NCI-H1105 treated with DMSO at 0.1 percent for 48 hours (cell line): ENCODE data around the gene UBE2M.
"Not testable (repeated sequence)": the region's sequence is repeated elsewhere in the genome, so short reads cannot be mapped to it uniquely, and the experiment has no call there.

Source experiments
- DNase-seq: peaks from one replicate; lab custom pipeline; 2025; lab: John Stamatoyannopoulos, UW

UBE2M gene

DNA sequence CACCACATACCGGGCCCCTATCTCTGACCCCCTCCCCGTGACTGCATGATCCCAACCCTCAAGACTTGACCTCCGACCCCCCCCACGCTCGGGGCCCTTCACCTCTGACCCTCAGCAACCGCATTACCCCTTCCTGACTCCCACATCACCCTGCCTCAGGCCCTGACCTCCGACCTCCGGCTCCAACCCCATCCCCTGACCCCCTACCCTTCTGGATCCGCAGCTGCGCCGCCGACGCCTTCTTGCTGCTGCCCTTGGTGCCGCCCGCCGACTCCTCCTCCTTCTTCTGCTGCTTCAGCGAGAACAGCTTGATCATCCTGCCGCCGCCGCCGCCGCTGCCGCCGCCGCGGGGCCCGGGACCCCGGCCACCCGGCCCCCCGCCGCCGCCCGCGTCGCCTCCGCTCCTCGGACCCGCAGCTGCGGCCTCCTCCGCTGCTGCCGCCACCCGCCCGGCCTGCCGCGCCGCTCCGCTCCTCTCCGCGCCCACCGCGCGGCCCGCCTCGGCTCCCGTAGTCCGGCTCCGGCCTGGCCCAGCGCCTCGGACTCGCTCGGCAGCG lies at the start of gene UBE2M:
Gene UBE2M (minus strand): TSS at position 546 of the 557 bp plus-strand sequence. CDS start 230 bp downstream, at position 316.
- DNase-seq = no peak

DNA sequence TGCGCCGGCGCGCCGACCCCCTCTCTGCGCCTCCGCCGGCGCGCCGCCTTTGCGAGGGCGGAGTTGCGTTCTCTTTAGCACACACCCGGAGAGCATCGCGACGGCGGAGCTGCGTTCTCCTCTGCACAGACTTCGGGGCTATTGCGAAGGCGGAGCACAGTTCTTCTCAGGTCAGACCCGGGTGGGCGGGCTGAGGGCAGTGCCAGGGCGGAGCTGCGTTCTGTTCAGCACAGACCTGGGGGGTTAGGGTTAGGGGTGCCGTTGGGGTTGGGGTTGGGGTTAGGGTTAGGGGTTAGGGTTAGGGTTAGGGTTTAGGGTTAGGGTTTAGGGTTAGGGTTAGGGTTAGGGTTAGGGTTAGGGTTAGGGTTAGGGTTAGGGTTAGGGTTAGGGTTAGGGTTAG lies 48.8 kb upstream of the UBE2M start:
- DNase-seq = not testable (repeated sequence)

DNA sequence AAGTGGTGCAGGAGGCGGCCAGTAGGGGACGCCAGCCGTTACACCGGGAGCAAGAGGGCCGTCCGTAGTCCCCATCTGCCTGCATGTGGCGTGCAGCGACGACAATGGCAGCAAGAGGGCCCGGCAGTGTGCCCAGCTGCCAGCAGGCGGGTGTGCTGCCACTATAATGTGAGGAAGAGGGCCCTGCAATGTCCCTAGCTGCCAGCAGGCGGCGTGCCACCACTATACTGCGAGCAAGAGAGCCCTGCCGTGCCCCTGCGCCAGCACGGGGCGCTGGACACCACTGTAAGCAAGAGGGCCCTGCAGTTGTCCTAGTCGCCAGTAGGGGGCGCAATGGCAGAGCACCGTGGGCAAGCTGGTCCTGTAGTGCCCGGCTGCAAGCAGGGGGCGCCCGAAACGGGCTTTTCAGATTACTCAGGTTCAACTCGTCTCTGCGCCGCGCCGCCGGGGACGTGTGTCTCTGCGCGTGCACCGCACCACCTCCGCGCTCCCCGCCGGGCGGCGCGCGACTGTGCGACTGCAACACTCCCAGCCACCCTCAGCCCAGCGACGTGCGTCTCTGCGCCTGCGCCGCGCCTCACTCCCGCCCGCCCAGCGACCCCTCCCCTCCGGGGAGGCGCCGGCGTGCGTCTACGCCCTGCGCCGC lies 48.0 kb upstream of the UBE2M start:
- DNase-seq = not testable (repeated sequence)

DNA sequence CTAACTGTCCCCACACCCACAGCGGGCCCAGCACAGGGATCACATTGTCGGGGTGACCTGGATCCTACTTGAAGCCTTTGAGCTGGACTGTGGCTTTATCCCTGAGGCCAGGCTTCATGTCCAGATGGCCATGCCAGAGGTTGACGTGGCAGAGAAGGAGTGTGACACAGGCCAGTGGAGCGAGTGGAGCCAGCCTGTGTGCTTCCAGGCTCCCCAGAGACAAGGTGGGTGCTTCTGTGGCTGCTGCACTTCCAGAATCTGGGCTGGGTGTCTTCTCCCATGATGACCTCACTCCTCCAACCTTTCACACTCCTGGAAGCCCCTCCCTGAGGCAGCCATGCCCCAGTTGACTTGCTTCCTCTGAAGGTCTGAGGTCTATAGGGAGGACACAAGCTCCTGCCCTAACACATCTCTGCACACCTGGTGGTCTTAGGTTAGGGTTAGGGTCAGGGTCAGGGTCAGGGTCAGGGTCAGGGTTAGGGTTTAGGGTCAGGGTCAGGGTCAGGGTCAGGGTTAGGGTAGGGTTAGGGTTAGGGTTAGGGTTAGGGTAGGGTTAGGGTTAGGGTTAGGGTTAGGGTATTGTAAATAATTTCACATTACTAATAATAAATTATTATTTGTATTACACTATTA lies 27.8 kb upstream of the UBE2M start:
- DNase-seq = no peak

DNA sequence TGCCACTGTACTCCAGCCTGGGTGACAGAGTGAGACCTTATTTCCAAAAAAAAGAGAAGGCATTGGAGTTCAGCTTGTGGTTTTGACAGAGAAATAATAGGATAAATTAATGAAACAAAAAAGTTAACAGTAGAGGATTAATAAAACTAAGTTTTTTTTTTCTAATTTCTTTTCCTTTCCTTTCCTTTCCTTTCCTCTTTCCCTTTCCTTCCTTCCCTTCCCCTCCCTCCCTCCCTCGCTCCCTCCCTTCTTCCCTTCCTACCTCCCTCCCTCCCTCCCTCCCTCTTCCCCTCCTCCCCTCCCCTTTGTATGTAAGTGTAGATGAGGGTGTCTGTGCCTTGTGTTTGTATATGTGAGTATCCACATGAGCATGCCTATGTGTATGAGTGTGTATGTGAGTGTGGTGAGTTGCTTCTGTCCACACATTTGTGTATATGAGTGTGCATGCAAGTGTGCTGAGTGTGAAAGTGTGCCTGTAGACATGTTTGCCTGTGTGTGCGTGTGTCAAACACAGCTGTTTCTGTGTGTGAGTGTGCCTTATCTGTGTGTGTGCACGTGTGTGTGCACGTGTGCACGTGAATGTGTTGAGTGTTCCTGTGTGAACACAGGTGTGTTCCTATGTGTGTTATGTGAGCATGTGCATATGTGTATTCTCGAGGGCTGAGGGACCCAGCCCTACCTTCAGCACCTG lies 27.2 kb upstream of the UBE2M start:
- DNase-seq = no peak

DNA sequence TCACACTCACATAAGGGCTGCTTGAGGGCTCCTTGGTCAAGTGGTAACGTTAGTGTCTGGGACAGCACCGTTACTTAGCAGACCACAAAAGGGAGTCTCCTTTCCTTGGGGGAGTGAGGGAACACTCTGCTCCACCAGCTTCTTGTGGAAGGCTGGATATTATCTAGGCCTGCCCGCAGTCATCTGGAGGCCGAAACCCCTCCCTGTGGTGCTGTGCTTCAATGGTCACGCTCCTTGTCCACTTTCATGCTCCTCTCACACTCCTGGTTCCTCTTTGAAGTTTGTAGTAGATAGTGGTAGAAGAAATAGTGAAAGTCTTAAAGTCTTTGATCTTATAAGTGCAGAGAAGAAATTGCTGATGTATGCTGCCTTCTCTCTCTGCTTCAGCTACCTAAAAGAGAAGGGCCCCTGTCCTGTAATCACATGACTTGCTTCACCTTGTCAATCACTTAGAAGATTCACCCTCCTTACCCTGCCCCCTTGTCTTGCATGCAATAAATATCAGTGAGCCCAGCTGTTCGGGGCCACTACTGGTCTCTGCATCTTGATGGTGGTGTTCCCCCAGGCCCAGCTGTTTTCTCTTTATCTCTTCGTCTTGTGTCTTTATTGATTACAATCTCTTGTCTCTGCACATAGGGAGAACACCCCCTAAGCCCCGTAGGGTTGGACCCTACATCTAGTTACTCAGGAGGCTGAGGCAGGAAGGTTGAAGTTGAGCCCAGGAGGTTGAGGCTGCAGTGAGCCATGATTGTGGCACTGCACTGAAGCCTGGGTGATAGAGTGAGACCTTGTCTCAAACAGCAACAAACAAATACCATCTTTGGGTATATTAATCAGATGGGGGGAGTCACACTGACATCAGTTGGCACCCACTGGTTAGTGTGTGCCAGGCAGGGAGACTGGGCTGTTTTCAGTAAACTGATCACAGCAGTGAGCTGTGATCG lies 26.4 kb upstream of the UBE2M start:
- no peak for DNase-seq

DNA sequence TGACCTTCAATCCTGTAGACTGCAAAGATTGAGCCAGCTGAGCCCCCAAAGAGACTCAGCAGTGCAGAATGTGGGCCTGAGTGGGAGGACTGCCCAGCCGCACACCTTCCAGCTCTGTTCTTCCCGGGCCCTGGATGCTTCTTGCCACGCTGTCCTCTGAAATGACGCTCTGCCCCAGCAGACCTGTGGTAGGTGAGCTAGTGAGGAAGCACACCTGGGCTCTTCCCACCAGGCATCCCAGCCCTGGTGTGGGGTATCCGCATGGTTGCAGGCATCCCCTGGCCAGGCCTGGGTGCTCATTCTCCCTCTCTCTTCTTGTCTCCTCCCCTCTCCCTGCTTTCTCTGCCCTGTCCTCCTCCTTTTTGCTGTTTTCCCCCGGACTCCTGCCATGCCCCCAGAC lies 24.6 kb upstream of the UBE2M start:
- DNase-seq = no peak

DNA sequence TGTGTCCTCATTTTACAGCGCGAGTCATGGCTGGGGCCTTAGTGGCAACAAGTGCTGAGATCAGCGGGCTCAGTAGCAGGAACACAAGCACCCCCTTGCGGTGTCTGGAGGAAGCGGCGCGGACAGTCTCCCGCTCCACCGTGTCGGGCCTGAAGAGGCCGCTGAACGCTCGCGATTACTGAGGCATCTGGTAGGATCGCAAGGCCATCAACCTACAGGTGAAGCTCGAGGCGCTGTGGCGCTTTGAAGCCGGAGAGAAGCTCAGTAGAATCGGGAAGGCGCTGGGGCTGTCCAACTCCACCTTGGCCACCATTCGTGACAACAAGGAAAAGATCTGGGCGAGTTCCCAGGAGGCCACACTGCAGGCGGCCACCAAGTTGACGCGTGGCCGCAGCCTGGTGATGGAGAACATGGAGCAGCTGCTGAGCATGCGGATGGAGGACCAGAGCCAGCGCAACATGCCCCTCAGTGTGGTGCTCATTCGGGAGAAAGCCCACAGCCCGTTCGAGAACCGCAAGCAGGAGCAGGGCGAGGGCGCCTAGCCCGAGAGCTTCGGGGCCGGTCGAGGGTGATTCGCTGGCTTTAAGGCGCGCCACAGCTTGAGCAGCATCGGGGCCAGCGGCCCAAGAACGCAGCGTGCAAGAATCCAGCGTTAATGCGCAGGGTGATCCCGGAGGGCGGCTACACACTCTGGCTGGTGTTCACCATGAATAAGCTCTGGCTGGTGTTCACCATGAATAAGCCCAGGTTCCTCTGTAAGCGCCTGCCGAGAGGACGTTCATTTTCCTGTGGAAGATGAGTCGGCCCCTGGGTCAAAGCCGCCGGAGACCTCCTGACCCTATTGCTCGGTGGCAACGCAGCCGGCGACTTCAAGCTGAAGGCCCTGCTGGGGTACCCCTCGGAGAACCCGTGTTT lies 23.1 kb upstream of the UBE2M start:
- no peak for DNase-seq

DNA sequence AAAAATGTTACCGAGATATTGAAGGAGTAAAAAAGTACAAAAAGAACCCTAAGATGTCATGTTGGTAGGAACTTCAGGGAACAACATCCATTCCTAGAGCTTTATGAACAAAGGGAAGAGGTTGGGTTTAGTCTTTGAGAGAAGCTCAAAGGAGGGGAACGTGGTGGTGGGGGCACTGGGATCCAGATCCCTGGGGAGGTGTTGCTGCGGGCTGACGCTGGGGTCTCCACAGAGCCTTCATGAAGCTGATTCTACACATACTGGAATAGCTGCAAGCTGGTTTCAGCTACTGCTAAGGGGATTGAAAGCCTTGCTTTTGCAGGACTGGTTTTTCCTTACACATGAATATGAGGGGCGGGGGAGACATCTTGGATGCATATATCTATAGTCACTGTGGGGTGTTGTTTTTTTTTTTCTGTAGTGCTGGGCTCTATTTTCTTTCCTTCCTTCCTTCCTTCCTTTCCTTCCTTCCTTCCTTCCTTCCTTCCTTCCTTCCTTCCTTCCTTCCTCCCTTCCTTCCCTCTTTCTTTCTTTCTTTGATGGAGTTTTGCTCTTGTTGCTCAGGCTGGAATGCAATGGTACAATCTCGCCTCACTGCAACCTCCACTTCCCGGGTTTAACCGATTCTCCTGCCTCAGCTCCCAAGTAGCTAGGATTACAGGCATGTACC lies 21.2 kb upstream of the UBE2M start:
- DNase-seq = no peak

DNA sequence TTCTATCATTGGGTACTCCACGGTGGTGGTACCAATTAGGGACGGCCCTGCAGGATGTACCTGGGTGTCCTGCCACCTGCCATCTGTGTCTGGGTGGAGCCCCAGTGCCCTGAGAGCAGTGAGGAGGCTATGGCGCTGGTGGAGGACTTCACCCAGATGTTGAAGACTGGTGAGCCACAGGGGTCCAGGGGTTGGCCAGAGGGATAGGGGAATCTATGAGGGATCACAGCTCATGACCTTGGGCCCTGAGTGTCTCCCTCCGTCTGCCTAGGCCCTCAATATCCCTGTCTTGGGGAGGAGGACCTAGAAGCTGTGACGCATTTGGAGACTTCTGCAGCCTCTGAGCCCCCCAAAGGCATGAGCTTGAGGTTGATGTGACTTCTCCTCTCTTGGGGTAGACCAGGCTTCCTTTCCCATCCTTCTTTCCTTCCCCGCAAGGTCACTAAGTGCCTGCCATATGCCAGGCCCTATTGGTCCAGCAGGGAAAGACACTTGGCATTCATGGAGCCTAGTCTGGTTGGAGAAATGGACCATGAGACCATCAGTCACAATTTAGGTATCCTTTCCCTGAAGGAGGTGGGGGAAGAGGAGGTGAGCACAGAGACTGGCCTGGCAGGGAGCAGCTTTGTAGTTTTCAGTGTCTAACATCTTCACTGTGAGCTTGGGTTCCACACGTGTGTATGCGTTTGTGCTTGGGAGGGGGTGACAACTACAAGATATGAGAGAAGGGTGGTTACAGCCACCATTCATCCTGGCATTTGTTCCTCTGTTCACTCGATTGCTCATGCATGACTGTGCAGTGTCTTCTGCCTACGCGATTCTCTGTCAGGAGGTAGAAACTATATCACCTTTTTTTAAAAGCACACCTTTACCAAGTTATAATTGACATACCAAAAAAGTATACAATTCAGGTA lies 19.9 kb upstream of the UBE2M start:
- DNase-seq = no peak

DNA sequence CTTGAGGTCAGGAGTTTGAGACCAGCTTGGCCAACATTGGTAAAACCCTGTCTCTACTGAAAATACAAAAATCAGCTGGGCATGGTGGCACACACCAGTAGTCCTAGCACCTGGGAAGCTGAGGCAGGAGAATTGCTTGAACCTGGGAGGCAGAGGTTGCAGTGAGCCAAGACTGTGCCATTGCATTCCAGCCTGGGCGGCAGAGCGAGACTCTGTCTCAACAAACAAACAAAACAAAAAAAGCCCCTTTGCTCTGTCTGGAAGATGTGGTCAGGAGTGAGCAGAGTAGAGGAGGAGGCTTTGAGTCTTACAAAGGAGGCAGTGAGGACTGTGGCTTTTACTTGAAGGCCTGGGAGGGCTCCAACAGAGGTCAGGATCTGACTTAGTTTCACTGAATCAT lies 19.2 kb upstream of the UBE2M start:
- not testable (repeated sequence) for DNase-seq

DNA sequence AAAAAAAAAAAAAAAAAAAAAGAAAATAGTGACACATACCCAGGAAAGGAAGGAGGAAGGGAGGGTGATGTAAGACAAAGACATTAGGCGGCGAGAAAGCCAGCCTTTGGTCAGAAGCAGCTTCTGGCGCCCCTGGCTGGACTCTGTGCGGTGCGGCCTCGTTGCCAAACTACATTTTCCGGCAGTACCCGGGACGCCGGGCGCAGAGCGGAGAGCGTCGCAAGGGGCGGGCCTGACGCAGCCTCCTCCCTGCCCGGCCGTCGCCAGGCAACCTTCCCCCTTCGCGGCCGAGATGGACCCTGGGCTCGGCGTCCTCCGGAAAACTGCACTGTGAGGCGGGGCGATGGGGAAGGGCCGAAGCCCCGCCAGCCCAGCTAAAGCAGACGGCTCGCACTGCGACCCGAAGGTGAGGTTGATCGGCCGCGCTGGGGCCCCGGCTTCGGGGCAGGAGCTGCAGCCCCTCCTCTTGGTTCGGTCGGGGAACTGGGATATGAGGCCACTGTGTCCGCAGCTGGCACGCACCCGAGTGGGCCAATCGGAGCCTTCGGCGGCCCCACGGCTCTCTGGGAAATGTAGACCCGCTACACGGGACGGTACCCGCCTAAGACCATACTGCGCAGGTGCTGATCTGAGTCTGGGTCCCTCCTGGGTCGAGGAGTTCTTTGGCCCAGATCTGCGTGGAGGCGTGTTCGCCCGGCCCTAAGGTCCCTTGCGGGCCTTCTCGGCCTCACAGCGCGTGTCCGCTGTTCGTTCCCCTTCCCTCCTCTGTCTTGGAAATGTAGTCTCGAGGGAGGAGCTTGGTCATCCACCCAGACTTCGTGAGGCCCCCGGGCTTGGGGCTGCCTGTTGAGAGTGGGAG lies 17.0 kb upstream of the UBE2M start:
- DNase-seq = no peak

DNA sequence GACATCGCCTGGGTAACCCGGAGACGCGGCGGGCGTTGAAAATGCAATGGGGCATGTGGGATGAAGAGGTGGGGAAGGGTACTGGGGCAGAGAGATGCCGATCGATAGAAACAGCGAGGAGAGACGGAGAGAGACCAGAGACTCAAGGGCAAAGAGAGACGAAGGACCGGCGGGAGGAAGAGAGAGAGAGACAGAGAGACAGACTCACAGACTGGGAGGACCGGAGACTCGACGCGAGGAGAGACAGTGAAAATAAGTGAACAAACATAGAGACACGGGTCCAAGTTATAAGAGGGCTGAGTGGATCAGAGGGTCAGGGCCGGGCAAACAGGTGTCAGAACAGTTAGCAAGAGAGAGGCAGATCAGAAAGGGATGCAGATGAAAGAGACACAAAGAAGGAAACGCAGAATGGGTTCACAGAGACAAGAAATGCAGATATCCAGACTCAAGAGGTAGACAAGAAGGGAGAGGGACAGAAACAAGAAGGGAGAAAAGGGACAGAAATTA lies 15.3 kb upstream of the UBE2M start:
- DNase-seq = no peak

DNA sequence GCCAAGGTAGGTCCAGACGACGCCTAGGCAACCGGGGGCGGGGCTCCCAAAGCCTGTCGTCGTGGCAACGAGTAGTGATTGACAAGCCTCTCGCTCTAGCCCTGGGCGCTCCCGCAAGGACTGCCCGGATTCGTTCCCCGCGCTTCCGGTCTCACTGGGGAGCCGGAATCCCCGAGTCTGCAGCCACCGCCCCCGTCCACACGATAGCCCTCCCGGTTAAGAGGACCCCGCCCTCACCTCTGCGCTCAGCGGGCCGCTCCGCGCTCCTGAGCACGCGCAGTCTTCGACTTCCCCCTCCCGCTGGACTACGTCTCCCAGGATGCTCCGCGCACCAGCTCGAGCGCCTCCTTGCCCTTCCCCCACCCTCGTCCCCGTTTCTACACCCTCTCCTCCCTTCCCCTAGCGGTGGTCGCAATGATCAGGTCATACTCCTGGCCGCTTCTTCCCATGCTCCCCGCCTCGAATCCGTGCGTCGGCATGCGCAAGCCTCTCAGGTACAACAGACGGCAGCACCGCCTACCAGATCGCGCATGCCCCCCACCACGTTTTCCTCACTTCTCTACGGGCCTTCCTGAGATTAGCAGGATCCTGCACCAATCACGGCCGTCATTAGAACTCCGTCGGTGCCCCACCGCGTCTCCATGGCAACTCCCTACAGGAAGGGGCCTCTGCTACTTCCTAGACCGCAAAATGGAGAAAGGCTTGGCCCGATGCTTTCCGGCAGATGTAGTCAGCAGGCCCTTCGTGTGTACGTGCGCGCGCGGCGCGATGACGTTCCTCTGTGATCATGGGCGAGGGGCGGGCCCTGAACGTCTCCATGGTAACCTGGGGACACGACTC lies 14.6 kb upstream of the UBE2M start, which contains the start of gene MZF1:
Gene MZF1 (minus strand): TSS at position 518 of the 840 bp plus-strand sequence. CDS start 1,946 bp downstream, outside the sequence.
- DNase-seq = no peak

DNA sequence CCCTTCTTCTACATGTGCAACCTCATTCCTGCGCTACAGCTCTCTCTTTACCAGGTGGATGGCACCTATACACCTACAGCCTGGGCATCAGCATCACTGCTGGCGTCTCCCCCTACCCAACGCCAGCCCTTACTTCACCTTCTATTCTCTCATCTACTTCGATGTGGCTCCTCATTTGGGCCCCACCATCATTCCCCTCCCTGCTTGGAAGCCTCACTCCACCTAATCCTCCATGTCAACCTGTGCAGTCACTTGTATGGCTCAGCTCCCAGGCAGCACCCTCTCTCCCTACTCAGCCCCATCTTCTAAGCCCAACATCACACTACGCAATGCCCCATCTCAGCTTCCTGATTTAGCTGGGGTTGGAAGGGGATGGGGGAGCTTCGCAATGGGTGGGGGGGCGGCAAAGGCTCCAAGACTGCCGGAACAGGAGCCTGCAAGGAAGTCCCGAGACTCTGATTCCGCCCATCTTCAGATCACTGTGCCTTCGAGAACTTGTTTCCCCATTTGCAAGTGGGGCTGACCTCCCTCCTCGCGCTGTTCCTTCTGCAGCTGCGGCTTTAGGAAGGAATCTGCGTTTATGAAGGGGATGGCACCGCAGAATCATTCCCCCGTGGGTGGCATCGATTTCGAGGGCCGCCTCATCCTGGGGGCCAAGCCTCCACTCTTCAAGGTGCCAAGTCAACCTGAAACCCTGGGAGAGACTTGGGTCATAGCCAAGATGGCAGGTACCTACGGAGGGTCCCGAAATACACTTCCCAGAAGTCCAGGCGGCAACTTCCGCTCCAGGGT lies 13.8 kb upstream of the UBE2M start:
- DNase-seq = no peak

DNA sequence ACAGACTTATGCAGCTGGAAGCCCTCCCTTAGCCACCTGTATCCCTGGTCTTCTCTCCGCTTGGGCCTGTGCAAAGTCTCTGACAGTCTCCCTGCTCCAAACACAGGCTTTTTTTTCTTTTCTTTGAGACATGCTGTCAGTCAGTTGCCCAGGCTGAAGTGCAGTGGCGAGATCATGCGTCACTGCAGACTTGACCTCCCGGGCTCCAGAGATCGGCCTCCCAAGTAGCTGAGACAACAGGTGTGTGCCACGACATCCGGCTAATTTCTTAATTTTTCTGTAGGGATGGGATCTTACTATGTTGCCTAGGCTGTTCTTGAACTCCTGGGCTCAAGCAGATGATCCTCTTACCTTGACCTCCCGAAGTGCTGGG lies 13.2 kb upstream of the UBE2M start:
- no peak for DNase-seq
